GM21717 (cell line): ENCODE data around the gene STRA6.

Experiments
- ATAC-seq: cut with Tn5 transposase; IDR thresholded peaks from one replicate; pipeline ENCODE4 v1.9.1; 2021; ENCODE audit warnings: mild to moderate bottlenecking, moderate library complexity; ENCODE audit not compliant: unreplicated experiment

STRA6 gene

GRCh38 chr15:74227968-74228722, 25.6 kb upstream of the STRA6 start:
- no peak for ATAC-seq

GRCh38 chr15:74226761-74227540, 24.4 kb upstream of the STRA6 start:
- ATAC-seq, result no peak

GRCh38 chr15:74225928-74226327, 23.3 kb upstream of the STRA6 start:
- ATAC-seq, result no peak

DNA sequence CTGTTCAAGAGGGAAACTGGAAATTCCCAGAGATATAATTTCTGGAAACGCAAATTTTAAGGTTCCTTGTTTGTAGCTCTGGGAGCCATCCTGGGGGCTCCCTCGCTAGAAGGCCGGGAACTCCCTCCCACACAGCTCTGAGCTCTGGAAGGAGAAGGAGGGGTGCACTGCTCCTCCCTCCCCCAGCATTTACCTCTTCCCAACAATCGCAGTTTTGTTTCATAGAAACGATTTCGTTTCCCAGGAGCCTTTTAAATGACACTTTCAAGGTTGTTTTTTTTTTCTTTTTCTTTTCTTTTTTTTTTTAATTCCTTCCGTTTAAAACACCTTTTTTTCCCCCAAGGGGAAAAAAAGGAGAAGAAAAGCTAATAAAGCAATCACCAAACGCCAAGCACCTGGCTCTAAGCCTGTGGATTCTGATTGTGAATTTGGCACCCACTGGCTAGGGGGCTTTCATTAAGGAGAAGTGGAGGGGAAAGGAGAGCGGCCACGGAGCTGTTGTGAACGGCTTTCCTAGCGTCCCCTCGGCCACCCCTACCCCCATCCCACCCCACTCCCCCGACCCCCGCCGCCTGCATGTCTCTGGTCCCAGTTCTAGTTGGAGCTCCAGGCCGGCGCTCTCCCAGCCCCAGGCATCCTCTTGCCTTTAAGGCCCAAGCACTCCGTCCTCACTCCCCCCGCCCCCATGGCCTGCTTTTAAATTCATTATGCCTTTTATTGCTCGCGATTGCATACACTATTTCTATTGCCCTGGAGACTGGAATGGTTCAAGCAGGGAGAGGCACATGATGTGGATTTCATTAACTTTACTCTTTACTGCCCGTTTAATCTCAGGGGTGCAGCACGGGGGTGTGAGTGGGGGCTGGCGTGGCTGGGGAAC, 19.9 kb upstream of the STRA6 start:
- no peak for ATAC-seq

- no peak for ATAC-seq
Measured at GRCh38 chr15:74221399-74222239, 19.0 kb upstream of the STRA6 start.

- no peak for ATAC-seq
Measured at GRCh38 chr15:74220475-74221248, 18.1 kb upstream of the STRA6 start.

- ATAC-seq, result no peak
Measured at GRCh38 chr15:74217907-74218885, 15.6 kb upstream of the STRA6 start.

GRCh38 chr15:74216949-74217348, 14.4 kb upstream of the STRA6 start:
- no peak for ATAC-seq

GRCh38 chr15:74215958-74216357, 13.4 kb upstream of the STRA6 start:
- ATAC-seq, result no peak

GRCh38 chr15:74214324-74215021, 11.9 kb upstream of the STRA6 start:
- no peak for ATAC-seq

DNA sequence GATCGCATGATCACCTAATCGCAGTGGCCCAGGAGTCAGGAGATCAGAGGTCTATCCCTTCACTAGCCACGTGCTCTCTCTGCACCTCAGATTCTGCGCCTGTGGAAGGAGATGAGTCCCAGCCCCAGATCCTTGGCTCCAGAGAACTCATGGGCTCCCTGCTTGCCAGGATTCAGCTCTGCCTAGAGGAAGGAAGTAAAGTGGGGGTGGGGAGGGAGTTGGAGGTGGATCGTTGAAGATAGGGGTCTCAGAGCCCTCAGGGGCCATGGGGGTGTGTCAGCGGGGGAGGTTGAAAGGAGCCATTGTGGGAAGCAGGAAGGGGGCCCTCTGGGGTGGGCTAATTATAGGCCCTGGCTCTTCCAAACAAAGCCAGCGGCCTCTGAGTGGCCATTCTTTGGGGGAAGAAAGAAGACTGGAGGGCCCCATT, 11.3 kb upstream of the STRA6 start:
- ATAC-seq, result no peak

DNA sequence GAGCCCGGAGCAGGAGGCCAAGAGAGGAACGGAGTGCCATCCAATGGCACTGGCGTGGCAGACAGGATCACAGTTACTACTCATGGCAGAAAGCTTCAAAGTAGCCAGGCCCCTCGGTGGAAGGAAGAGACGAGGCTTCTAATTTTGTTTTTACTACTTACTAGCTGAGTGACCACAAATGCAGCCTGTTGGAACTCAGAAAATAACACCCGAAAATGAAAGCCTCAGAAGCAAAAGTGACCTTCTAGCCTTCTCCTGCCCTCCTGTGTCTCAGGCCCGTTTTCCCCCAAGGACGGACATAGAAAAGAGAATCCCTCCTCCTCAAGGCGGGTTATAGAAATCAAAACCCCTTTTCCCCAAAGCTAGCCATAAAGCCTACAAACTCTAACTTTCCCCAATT, 9.9 kb upstream of the STRA6 start:
- no peak for ATAC-seq

GRCh38 chr15:74211656-74212055, 9.1 kb upstream of the STRA6 start:
- ATAC-seq, result no peak

GRCh38 chr15:74210729-74211128, 8.1 kb upstream of the STRA6 start:
- ATAC-seq, result no peak

DNA sequence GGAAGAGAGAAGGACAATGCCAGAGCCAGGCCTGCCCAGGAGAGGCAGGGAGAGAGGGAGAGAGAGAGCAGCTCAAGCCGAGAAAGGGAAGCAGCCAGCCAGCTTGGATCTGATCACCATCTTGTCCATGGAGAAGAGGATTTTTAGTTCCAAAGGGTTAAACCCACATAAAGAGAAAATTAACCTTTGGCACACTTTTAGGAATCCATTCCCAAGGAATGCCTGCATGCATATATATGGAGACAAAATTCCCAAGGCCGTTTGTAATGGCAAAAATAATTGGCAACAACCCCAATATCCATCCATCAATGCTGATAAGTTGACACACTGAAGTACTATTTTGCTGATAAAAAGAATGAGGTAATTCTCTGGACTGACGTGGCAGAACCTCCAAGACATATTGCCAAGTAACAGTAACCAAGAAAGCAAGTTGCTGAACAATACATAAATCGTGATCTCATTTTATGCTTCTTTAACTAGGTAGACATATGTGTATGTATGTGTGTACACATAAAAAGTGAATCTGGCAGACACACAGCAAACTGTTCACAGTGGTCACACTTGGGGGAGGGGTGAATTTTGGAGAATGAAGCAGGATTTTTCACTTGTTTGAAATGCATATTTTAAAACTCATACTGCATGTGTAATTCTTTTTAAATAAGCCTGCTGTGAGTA, 7.5 kb upstream of the STRA6 start:
- ATAC-seq, result no peak

- ATAC-seq, result no peak
Measured at GRCh38 chr15:74209560-74209958, 7.0 kb upstream of the STRA6 start.

DNA sequence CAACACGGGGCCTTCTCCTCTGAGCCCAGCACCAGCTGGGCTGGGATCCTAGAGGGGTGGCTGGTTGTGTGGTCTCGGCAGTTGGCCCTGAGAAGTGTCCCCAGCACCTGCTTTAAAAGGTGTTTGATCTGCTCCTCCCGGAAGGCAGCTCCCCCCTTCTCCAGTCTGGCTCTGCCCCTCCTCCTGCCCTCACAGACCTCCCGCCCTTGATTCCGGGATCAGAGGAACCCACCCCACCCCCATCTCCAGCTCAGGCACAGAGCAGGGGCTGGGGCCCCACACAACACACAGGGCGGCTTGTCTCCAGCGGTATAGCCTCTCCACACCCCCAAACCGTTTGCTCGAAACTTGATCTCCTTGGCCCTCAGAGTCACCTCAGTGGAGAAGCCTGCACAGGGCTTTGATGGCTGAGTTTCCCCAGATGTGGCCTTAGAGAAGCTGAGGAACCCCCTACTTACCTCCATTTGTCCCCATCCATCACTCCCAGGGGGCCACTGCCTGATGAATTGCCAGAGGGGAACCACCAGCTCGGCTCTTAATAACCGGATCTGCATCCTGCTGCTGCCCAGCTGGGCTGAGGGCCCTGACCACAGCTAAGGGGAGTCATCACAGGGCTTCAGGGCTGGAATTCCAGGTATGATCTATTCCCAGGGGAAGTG, 6.4 kb upstream of the STRA6 start:
- ATAC-seq, result no peak
